Right kidney (tissue), 1 donor: ENCODE results near the gene MRGPRF.
A peak's percentile ranks its signal among the peaks of the same experiment; 100 is the strongest.

ENCODE experiments used
- DNase-seq: peaks from one replicate; pipeline ENCODE4 v3.0.0-alpha.2; 2016

Gene MRGPRF

DNA sequence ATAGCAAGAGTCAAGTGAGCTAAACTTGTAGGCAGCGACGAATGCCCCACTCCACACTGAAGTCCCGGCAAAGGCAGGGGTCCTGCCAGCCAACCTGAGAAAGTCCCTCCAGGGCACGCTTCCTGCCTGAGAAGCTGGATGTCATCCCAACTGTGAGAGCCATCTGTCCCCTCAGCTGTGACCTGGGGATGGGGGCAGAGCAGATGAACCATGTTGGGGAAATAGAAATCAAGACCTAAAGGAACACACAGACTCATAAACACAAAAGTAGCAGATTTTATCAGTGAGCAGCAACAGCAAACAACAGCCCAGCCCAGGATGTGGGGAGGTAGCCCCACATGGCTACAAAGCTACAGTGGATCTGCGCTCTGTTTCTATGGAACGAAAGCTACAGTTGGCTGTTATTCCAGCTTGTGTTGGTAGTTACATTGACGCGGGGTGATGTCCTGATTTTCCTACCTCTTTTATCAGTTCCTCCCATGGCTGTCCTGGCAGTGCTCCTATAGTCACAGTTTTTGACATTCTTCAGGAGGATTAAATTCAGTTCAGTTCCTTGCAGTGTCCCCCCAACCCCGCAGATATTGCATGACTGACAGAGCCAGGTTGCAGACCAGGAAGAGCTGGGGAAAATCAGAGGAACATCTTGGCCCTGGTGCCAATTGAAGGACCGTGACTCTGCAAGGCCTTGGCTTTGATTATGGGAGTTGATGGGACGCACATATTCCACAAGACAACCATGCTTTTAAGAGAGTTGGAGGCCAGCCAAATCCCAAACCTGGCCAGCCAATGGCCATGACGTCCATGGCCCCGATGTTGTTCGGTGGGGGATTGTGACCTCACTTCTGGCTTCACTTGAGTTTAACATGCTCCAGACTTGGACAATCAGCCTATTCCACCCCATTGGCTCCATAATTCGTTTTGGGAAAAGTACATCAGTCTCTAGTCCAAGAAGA is 46.9 kb downstream of the MRGPRF start:
- no peak for DNase-seq

GRCh38 chr11:68963779-68964178 is 49.3 kb downstream of the MRGPRF start:
- no peak for DNase-seq

GRCh38 chr11:68962527-68963250 is 50.4 kb downstream of the MRGPRF start:
- DNase-seq, result no peak

GRCh38 chr11:68961245-68961644 is 51.8 kb downstream of the MRGPRF start:
- DNase-seq, result no peak

DNA sequence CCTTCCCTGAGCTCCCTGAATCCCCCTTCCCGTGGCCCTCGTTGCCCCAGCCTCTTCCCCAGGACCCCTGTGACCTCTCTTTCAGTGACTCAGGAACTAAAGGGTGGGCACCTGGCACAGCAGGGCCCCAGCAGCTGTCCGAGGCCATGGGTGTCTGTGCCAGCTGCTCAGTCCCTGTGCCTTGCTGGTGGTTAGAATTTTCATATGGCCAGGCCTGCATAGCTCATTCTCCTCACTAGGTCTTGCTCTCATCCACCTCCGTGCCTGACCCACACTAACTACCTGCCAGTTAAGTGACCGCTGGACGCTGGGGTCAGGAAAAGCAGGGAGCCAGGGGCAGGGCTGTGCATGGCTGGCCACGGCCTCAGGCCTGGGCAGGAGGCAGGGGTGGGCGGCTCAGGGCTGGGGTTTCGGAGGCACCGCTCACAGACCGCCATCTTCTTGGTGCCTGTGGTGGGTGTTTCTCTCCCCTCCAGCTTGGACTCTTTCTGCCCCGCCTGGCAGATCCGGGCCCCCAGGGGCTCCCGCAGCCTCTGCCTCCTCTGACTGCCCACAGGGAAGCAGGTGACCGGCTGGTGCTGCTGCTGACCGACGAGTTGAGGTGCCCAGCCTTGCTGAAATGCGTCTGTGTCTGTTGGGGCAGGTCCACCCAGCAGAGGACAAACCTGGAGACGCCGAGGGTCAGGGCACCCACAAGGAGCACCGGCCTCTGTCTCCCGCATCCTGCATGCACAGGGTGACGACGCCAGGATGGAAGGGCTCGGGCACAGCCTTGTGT is 52.6 kb downstream of the MRGPRF start:
- no peak for DNase-seq

GRCh38 chr11:68959465-68960293 is 53.4 kb downstream of the MRGPRF start:
- DNase-seq, result no peak

GRCh38 chr11:68958211-68958610 is 54.8 kb downstream of the MRGPRF start:
- DNase-seq, result no peak

- no peak for DNase-seq
Observed at GRCh38 chr11:68956547-68957254, 56.3 kb downstream of the MRGPRF start.

DNA sequence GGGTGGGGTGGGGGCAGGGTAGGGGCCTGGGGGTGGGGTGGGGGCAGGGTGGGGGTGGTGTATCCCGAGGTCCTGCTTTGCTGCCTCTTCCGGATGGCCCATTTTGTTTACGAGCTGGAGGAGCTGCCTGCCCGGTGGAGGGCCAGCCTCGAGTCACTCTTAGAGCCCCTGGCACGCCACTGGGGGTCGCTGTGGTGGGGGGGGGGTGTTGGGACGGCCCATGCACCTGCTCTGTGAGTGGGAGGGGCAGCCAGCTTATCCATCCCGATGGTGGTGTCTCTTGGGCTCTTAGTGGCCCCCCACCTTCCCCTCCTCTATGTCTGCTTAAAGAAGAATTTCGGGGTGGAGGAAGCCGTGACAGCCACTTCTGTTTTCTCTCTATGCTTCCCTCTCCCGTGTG is 56.9 kb downstream of the MRGPRF start:
- no peak for DNase-seq

- no peak for DNase-seq
Observed at GRCh38 chr11:68955607-68955958, 57.5 kb downstream of the MRGPRF start.

- DNase-seq, result peak; percentile 54
Observed at GRCh38 chr11:68954836-68955606, 58.0 kb downstream of the MRGPRF start.
